ENCODE results near the gene ICAM2.

ICAM2 gene

GRCh38 chr17:63975541-63976092 is 44.8 kb downstream of the ICAM2 start:
- no peak for DNase-seq (ENCODE audit: low read depth in 2 of 2)

- DNase-seq (ENCODE audit: low read depth in 2 of 2): no peak
Measured at GRCh38 chr17:63974594-63975192, 45.7 kb downstream of the ICAM2 start.

- no peak for DNase-seq (ENCODE audit: low read depth in 2 of 2)
Measured at GRCh38 chr17:63973930-63974593, 46.4 kb downstream of the ICAM2 start.

- no peak for DNase-seq (ENCODE audit: low read depth in 2 of 2)
Measured at GRCh38 chr17:63973247-63973646, 47.2 kb downstream of the ICAM2 start.

- DNase-seq (ENCODE audit: low read depth in 2 of 2): no peak
Measured at GRCh38 chr17:63972796-63973195, 47.6 kb downstream of the ICAM2 start, which contains the start of gene SCN4A. Gene SCN4A, minus strand, starts transcription at chr17:63972918. Its CDS starts 77 bp downstream, at chr17:63972841.

- no peak for DNase-seq (ENCODE audit: low read depth in 2 of 2)
Measured at GRCh38 chr17:63969278-63969677, 51.2 kb downstream of the ICAM2 start.

- DNase-seq (ENCODE audit: low read depth in 2 of 2): no peak
Measured at GRCh38 chr17:63967953-63968352, 52.5 kb downstream of the ICAM2 start.

- DNase-seq (ENCODE audit: low read depth in 2 of 2): no peak
Measured at GRCh38 chr17:63966646-63967264, 53.7 kb downstream of the ICAM2 start.

- no peak for DNase-seq (ENCODE audit: low read depth in 2 of 2)
Measured at GRCh38 chr17:63963123-63963522, 57.3 kb downstream of the ICAM2 start.

GRCh38 chr17:63962298-63962744 is 58.1 kb downstream of the ICAM2 start:
- no peak for DNase-seq (ENCODE audit: low read depth in 2 of 2)

GRCh38 chr17:63961355-63962212 is 58.8 kb downstream of the ICAM2 start:
- DNase-seq (ENCODE audit: low read depth in 2 of 2): no peak

- no peak for DNase-seq (ENCODE audit: low read depth in 2 of 2)
Measured at GRCh38 chr17:63960430-63960829, 60.0 kb downstream of the ICAM2 start.

GRCh38 chr17:63960006-63960405 is 60.4 kb downstream of the ICAM2 start:
- no peak for DNase-seq (ENCODE audit: low read depth in 2 of 2)

GRCh38 chr17:63956296-63956920 is 64.0 kb downstream of the ICAM2 start:
- no peak for DNase-seq (ENCODE audit: low read depth in 2 of 2)

GRCh38 chr17:63955791-63956190 is 64.6 kb downstream of the ICAM2 start:
- DNase-seq (ENCODE audit: low read depth in 2 of 2): no peak

- DNase-seq (ENCODE audit: low read depth in 2 of 2): no peak
Measured at GRCh38 chr17:63955232-63955631, 65.2 kb downstream of the ICAM2 start.

- no peak for DNase-seq (ENCODE audit: low read depth in 2 of 2)
Measured at GRCh38 chr17:63954402-63955063, 65.9 kb downstream of the ICAM2 start.

Measured in stimulated activated CD8-positive, alpha-beta memory T cell treated with anti-CD3 and anti-CD28 coated beads, Interleukin-7, amount 100 ng/mL, for 1 hour (primary cell).